Esophagus squamous epithelium (tissue), 4 donors: ENCODE measurements around the gene CA11.

Source experiments
- CTCF ChIP-seq, 6 experiments: fragments of 450-650 bp in 4 of 6; fragments of 200-600 bp in 2 of 6; sonication (generic) in 2 of 6; IDR thresholded peaks; one replicate each; pipeline ENCODE4 v1.5.1; 2016 to 2019; ENCODE audit warnings: antibody characterized with exemption in 6 of 6, mild to moderate bottlenecking in 4 of 6, moderate library complexity in 4 of 6
- POLR2A ChIP-seq, 4 donors: fragments of 450-650 bp; IDR thresholded peaks; one replicate each; pipeline ENCODE4 v1.6.1; 2017; ENCODE audit warnings: antibody characterized with exemption in 4 of 4, mild to moderate bottlenecking in 4 of 4, moderate library complexity in 3 of 4

- TF ChIP-seq CTCF (IDR thresholded peaks at IDR 0.05) (no peak), POLR2A (IDR thresholded peaks at IDR 0.05) (no peak)
Measured at GRCh38 chr19:48600679-48601417, 45.1 kb downstream of the CA11 start.
